Measurements from ENCODE around the gene ADGRL1. TPM values are rescaled to one million over a fixed set of nuclear protein-coding genes. Genes with fewer than 3 reads are reported as not detected.
A peak's percentile ranks its signal among the peaks of the same experiment; 100 is the strongest.
"Not testable (repeated sequence)": the region's sequence is repeated elsewhere in the genome, so short reads cannot be mapped to it uniquely, and the experiment has no call there.

ADGRL1 gene
- total and polyA plus RNA-seq, 10 of the 15 experiments (the other 5 are each of a cell fraction or from before 2014, with no cell fraction given), result 0.05 to 4.8 (median 0.71) TPM

- POLR2A ChIA-PET; in situ Hi-C loops (cut with MboI); H3K27me3 ChIP-seq (replicated peaks in 1 of 2; ENCODE audit: control insufficient read depth in 2 of 2, insufficient read depth in 2 of 2, low read length in 1 of 2); H4K20me1 ChIP-seq (ENCODE audit: control insufficient read depth, insufficient read depth); H3K4me3 ChIP-seq; H3K4me1 ChIP-seq (ENCODE audit: control insufficient read depth, insufficient read depth, low read length); SMC1A ChIA-PET (ENCODE audit: uncharacterized antibody, unreplicated experiment); RAD21 ChIA-PET (ENCODE audit: unreplicated experiment); H3K36me3 ChIP-seq (ENCODE audit: control insufficient read depth in 2 of 2, insufficient read depth in 2 of 2, low read length in 1 of 2); H3K4me2 ChIP-seq (ENCODE audit: control insufficient read depth, insufficient read depth); DNase-seq (ENCODE audit: low read depth, low spot score); H3K9me3 ChIP-seq (replicated peaks; ENCODE audit: control insufficient read depth, insufficient read depth, low read length); H3K27ac ChIP-seq (ENCODE audit: control insufficient read depth, insufficient read depth); H3K9ac ChIP-seq (ENCODE audit: control insufficient read depth, insufficient read depth, low read length); BruUV-seq (replicated peaks); H3K79me2 ChIP-seq (ENCODE audit: control insufficient read depth, insufficient read depth, low read length): not testable (repeated sequence)
- CTCF ChIA-PET, result interaction anchor here (0.7 to 1.3 kb wide), 2 partner anchors 79 to 185 kb away, joined by 3 to 4 read pairs; no protein-coding TSS in a partner anchor
- TF ChIP-seq CTCF (IDR thresholded peaks at IDR 0.05 in 2 of 3, conservative IDR thresholded peaks at IDR 0.05 in 1 of 3; ENCODE audit: control insufficient read depth in 2 of 3, extremely low read depth in 1 of 3, insufficient read depth in 1 of 3, low read depth in 3 of 3, low read length in 3 of 3), result peak in 2 of 3 experiments; percentile 41 to 56; a peak in 3 of 6 replicates
- TF ChIP-seq PBX3 (IDR thresholded peaks at IDR 0.05; ENCODE audit: insufficient replicate concordance, low read depth, low read length), result peak; percentile 32
- TF ChIP-seq PKNOX1 (IDR thresholded peaks at IDR 0.05), result peak; percentile 52
- 0 out of 3 replicates have a peak, but pooled peaks of 1 of the 2 experiments have one; percentile 9 for TF ChIP-seq EGR1 (IDR thresholded peaks at IDR 0.05; ENCODE audit: borderline replicate concordance in 1 of 2, low read depth in 2 of 2, low read length in 2 of 2)
- ATAC-seq, result peak; percentile 92
- H2AFZ ChIP-seq (ENCODE audit: control insufficient read depth, low read depth, low read length), result 0 out of 2 replicates have a peak overlapping the region, but pooled peaks have one; percentile 44
- WGBS (ENCODE audit: insufficient coverage, insufficient replicate concordance, low lambda C conversion rate, missing lambda C conversion rate), result 5% methylated on average over 17 of the region's 19 CpGs
- FAIRE-seq, result peak; percentile 83
- intact Hi-C loops (cut with micrococcal nuclease; ENCODE audit: unreplicated experiment), result loop anchor here (10.0 kb wide), 1 partner anchor 63 kb away; no protein-coding TSS in a partner anchor
Observed at GRCh38 chr19:14221345-14221744, 15.4 kb upstream of the ADGRL1 start.

Data from GM12878 (cell line).